ENCODE data around the gene ITGAX.

DNA sequence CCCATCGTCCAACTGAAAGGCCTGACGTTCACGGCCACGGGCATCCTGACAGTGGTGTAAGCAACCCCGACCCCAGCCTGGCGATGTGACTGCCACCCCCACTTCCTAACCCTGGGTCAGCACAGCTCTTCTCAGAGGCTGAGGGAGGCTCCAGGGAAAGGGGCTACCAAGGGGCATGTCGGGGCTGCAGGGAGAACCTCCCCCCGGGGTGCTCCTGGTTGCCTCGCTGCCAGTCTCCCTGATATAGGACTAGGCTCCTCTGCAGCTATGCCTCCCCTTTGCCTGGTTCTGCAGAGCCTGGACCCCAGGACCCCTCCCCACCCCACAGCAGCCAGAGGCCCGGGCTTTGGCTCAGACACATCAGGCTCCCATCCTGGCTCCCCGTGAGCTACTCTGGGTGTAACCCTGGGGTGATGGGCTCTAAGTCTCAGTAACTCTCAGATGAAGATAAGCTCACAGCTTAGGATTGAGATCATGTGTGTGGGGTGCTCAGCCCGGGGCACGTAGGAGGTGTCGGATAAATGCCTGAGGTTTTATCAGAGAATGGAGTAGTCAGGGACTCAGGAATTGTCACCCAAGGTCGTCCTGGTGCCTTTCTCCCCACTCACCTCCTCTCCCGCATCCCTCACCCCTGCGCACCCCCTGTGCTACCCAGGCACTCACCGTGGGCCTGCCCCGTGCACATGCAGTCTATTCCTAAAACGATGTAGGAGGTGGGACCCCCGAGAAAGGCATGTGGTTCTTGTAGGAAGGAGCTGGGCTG, 48.8 kb downstream of the ITGAX start:
- TF ChIP-seq, protein P1, sequence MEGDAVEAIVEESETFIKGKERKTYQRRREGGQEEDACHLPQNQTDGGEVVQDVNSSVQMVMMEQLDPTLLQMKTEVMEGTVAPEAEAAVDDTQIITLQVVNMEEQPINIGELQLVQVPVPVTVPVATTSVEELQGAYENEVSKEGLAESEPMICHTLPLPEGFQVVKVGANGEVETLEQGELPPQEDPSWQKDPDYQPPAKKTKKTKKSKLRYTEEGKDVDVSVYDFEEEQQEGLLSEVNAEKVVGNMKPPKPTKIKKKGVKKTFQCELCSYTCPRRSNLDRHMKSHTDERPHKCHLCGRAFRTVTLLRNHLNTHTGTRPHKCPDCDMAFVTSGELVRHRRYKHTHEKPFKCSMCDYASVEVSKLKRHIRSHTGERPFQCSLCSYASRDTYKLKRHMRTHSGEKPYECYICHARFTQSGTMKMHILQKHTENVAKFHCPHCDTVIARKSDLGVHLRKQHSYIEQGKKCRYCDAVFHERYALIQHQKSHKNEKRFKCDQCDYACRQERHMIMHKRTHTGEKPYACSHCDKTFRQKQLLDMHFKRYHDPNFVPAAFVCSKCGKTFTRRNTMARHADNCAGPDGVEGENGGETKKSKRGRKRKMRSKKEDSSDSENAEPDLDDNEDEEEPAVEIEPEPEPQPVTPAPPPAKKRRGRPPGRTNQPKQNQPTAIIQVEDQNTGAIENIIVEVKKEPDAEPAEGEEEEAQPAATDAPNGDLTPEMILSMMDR (IDR thresholded peaks at IDR 0.05), result no peak
- TF ChIP-seq POLR2A (IDR thresholded peaks at IDR 0.05), result no peak
